ENCODE data around the gene ELMO1.

DNA sequence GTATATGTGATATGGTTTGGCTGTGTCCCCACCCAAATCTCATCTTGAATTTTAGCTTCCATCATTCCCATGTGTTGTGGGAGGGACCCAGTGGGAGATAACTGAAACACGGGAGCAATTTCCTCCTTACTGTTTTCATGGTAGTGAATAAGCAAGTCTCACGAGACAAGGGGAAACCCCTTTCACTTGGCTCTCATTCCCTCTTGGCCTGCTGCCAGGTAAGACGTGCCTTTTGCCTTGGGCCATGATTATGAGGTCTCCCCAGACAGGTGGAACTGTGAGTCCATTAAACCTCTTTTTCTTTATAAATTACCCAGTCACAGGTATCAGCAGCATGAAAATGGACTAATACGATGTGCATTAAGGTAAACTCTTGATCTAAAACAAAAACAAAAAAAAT, 367.2 kb downstream of the ELMO1 start:
- no peak for TF ChIP-seq KDM3A (CRISPR knock-in tag; IDR thresholded peaks at IDR 0.05; ENCODE audit: low read depth)
- TF ChIP-seq, protein P1, sequence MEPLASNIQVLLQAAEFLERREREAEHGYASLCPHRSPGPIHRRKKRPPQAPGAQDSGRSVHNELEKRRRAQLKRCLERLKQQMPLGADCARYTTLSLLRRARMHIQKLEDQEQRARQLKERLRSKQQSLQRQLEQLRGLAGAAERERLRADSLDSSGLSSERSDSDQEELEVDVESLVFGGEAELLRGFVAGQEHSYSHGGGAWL (CRISPR knock-in tag; IDR thresholded peaks at IDR 0.05), result no peak
- TF ChIP-seq, protein P2, sequence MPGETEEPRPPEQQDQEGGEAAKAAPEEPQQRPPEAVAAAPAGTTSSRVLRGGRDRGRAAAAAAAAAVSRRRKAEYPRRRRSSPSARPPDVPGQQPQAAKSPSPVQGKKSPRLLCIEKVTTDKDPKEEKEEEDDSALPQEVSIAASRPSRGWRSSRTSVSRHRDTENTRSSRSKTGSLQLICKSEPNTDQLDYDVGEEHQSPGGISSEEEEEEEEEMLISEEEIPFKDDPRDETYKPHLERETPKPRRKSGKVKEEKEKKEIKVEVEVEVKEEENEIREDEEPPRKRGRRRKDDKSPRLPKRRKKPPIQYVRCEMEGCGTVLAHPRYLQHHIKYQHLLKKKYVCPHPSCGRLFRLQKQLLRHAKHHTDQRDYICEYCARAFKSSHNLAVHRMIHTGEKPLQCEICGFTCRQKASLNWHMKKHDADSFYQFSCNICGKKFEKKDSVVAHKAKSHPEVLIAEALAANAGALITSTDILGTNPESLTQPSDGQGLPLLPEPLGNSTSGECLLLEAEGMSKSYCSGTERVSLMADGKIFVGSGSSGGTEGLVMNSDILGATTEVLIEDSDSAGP (CRISPR knock-in tag; IDR thresholded peaks at IDR 0.05; ENCODE audit: borderline replicate concordance), result no peak
- TF ChIP-seq ZBTB20 (CRISPR knock-in tag; IDR thresholded peaks at IDR 0.05; ENCODE audit: borderline replicate concordance, low read depth), result no peak
- TF ChIP-seq, protein P3, sequence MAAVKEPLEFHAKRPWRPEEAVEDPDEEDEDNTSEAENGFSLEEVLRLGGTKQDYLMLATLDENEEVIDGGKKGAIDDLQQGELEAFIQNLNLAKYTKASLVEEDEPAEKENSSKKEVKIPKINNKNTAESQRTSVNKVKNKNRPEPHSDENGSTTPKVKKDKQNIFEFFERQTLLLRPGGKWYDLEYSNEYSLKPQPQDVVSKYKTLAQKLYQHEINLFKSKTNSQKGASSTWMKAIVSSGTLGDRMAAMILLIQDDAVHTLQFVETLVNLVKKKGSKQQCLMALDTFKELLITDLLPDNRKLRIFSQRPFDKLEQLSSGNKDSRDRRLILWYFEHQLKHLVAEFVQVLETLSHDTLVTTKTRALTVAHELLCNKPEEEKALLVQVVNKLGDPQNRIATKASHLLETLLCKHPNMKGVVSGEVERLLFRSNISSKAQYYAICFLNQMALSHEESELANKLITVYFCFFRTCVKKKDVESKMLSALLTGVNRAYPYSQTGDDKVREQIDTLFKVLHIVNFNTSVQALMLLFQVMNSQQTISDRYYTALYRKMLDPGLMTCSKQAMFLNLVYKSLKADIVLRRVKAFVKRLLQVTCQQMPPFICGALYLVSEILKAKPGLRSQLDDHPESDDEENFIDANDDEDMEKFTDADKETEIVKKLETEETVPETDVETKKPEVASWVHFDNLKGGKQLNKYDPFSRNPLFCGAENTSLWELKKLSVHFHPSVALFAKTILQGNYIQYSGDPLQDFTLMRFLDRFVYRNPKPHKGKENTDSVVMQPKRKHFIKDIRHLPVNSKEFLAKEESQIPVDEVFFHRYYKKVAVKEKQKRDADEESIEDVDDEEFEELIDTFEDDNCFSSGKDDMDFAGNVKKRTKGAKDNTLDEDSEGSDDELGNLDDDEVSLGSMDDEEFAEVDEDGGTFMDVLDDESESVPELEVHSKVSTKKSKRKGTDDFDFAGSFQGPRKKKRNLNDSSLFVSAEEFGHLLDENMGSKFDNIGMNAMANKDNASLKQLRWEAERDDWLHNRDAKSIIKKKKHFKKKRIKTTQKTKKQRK (IDR thresholded peaks at IDR 0.05; ENCODE audit: low read length), result no peak
- TF ChIP-seq KLF16 (CRISPR knock-in tag; IDR thresholded peaks at IDR 0.05), result no peak
- TF ChIP-seq, protein P4, sequence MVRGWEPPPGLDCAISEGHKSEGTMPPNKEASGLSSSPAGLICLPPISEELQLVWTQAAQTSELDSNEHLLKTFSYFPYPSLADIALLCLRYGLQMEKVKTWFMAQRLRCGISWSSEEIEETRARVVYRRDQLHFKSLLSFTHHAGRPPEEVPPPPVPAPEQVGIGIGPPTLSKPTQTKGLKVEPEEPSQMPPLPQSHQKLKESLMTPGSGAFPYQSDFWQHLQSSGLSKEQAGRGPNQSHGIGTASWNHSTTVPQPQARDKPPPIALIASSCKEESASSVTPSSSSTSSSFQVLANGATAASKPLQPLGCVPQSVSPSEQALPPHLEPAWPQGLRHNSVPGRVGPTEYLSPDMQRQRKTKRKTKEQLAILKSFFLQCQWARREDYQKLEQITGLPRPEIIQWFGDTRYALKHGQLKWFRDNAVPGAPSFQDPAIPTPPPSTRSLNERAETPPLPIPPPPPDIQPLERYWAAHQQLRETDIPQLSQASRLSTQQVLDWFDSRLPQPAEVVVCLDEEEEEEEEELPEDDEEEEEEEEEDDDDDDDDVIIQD (CRISPR knock-in tag; IDR thresholded peaks at IDR 0.05; ENCODE audit: low read depth), result no peak
- no peak for TF ChIP-seq TAF1 (CRISPR knock-in tag; IDR thresholded peaks at IDR 0.05)
- TF ChIP-seq, protein P5, sequence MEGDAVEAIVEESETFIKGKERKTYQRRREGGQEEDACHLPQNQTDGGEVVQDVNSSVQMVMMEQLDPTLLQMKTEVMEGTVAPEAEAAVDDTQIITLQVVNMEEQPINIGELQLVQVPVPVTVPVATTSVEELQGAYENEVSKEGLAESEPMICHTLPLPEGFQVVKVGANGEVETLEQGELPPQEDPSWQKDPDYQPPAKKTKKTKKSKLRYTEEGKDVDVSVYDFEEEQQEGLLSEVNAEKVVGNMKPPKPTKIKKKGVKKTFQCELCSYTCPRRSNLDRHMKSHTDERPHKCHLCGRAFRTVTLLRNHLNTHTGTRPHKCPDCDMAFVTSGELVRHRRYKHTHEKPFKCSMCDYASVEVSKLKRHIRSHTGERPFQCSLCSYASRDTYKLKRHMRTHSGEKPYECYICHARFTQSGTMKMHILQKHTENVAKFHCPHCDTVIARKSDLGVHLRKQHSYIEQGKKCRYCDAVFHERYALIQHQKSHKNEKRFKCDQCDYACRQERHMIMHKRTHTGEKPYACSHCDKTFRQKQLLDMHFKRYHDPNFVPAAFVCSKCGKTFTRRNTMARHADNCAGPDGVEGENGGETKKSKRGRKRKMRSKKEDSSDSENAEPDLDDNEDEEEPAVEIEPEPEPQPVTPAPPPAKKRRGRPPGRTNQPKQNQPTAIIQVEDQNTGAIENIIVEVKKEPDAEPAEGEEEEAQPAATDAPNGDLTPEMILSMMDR (CRISPR knock-in tag; IDR thresholded peaks at IDR 0.05), result no peak
- TF ChIP-seq, protein P6, sequence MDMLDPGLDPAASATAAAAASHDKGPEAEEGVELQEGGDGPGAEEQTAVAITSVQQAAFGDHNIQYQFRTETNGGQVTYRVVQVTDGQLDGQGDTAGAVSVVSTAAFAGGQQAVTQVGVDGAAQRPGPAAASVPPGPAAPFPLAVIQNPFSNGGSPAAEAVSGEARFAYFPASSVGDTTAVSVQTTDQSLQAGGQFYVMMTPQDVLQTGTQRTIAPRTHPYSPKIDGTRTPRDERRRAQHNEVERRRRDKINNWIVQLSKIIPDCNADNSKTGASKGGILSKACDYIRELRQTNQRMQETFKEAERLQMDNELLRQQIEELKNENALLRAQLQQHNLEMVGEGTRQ (IDR thresholded peaks at IDR 0.05; ENCODE audit: low read depth, low read length), result no peak
- TF ChIP-seq, protein P6 (CRISPR knock-in tag; IDR thresholded peaks at IDR 0.05; ENCODE audit: borderline replicate concordance), result no peak
- TF ChIP-seq CENPT (CRISPR knock-in tag; IDR thresholded peaks at IDR 0.05; ENCODE audit: low read depth), result no peak
- no peak for TF ChIP-seq POLR2A (IDR thresholded peaks at IDR 0.05; ENCODE audit: insufficient read depth in 1 of 2, low read depth in 2 of 2, low read length in 2 of 2)
- TF ChIP-seq TRIM24 (CRISPR knock-in tag; IDR thresholded peaks at IDR 0.05), result no peak

Data from HepG2 (cell line).